A673 (cell line): ENCODE measurements around the gene ZNF184. TPM values are rescaled to one million over a fixed set of nuclear protein-coding genes. Genes with fewer than 3 reads are reported as not detected.

Experiments used
- BruUV-seq: library from RNA; stranded (reverse); fragments of 400-500 nt; replicated peaks from 2 replicates; lab custom pipeline; 2021; lab: Mats Ljungman, UMichigan
- CTCF ChIA-PET: fragments of 300-600 bp; sonication (Branson Sonifier 250); formaldehyde crosslinking; loops from one replicate; lab custom pipeline; 2022; ENCODE audit warnings: antibody characterized with exemption; lab: Charles Lee
- POLR2A ChIA-PET: fragments of 300-600 bp; sonication (Branson Sonifier 250); formaldehyde crosslinking; loops from one replicate; lab custom pipeline; 2022; ENCODE audit warnings: antibody characterized with exemption; ENCODE audit not compliant: low non-redundant PET; lab: Charles Lee
- DNase-seq: peaks from one replicate; pipeline ENCODE4 v3.0.0-alpha.2; 2015; ENCODE audit warnings: low spot score
- H3K27ac ChIP-seq: fragments of 200-600 bp; sonication (generic); 2 replicates; pipeline ENCODE4 v1.5.1; 2016; ENCODE audit warnings: mixed run types, low read depth, mild to moderate bottlenecking, mixed read lengths, antibody characterized with exemption, low read length; ENCODE audit not compliant: poor library complexity, severe bottlenecking
- H3K27me3 ChIP-seq: fragments of 200-600 bp; sonication (generic); replicated peaks from 2 replicates; pipeline ENCODE4 v1.6.1; 2017; ENCODE audit warnings: mixed run types, low read depth, mild to moderate bottlenecking, mixed read lengths, antibody characterized with exemption, low read length; ENCODE audit not compliant: insufficient read depth, poor library complexity
- H3K36me3 ChIP-seq: fragments of 200-600 bp; sonication (generic); 2 replicates; pipeline ENCODE4 v1.6.1; 2016; ENCODE audit warnings: mixed run types, mild to moderate bottlenecking, mixed read lengths, antibody characterized with exemption, low read length; ENCODE audit not compliant: insufficient read depth, poor library complexity, severe bottlenecking
- H3K4me1 ChIP-seq: fragments of 200-600 bp; sonication (generic); 2 replicates; pipeline ENCODE4 v1.6.1; 2017; ENCODE audit warnings: mixed run types, mild to moderate bottlenecking, mixed read lengths, antibody characterized with exemption, low read length; ENCODE audit not compliant: insufficient read depth, poor library complexity, severe bottlenecking
- H3K4me3 ChIP-seq: fragments of 200-600 bp; sonication (generic); 2 replicates; pipeline ENCODE4 v1.5.1; 2016; ENCODE audit warnings: low read depth, mixed run types, mild to moderate bottlenecking, mixed read lengths, low read length; ENCODE audit not compliant: poor library complexity, severe bottlenecking
- H3K9me3 ChIP-seq: fragments of 200-600 bp; sonication (generic); 2 replicates; pipeline ENCODE4 v1.6.1; 2016; ENCODE audit warnings: mixed run types, low read depth, mild to moderate bottlenecking, mixed read lengths, antibody characterized with exemption, low read length; ENCODE audit not compliant: poor library complexity, severe bottlenecking
- EZH2 ChIP-seq: fragments of 200-600 bp; sonication (generic); IDR thresholded peaks from 2 replicates; pipeline ENCODE4 v1.6.1; 2017; ENCODE audit warnings: borderline replicate concordance, low read depth, mild to moderate bottlenecking, mixed read lengths, antibody characterized with exemption, low read length; ENCODE audit not compliant: poor library complexity, severe bottlenecking
- intact Hi-C: fragments of 100-400 bp; cut with micrococcal nuclease; formaldehyde crosslinking; loops from one replicate; pipeline ENCODE4 v1.10.0; 2022; ENCODE audit not compliant: unreplicated experiment
- total RNA-seq: library from RNA; stranded (reverse); gene quantifications from 2 replicates; pipeline ENCODE4 v1.2.3, GENCODE V29; 2021
- TF ChIP-seq, protein P1 (sequence below): fragments of 300-800, 200-600 bp; sonication (generic); conservative IDR thresholded peaks from 2 replicates; pipeline ENCODE4 v1.5.1; 2017; ENCODE audit warnings: low read depth, mild to moderate bottlenecking, antibody characterized with exemption, low read length, moderate library complexity, mixed read lengths

ZNF184 gene
- total RNA-seq, 1 experiment from 2014 or later, result 19.1 TPM

DNA sequence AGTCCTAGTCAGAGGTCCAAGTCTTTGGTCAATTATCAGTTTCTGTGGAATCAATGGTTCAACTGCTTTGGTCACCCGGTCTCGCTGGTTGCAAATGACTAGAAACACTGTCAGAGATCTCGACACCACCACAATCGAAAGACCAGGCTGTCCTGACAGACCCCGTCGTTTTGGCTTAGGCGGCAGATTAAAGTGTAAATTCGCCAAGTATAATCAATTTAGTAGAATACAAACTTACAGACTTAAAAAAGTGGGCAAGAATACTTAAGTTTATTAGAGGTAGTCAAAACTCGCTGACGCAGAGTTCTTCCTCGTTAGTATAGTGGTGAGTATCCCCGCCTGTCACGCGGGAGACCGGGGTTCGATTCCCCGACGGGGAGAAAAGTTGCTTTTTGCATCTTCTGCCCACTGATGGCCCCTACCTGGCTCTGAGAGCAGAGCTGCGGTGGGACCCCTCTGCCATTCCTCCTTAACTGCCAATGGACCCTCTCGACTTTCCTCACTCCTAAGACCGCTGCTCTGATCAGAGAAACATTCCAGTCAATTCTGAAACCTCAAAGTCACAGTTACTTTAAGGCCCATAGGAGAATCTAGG lies 30.6 kb upstream of the ZNF184 start:
- no peaks in the 10 kb centered on the region for H3K4me1 ChIP-seq
- peak; percentile 85 for DNase-seq
- no TSS peak for BruUV-seq
- no peak overlapping the region for H3K27ac ChIP-seq
- no peaks in the 10 kb centered on the region for H3K36me3 ChIP-seq
- intact Hi-C loops, result loop anchor here (2.0 to 5.0 kb wide), 2 partner anchors 184 to 249 kb away; no protein-coding TSS in a partner anchor
- no peak for TF ChIP-seq EZH2
- TF ChIP-seq, protein P1, sequence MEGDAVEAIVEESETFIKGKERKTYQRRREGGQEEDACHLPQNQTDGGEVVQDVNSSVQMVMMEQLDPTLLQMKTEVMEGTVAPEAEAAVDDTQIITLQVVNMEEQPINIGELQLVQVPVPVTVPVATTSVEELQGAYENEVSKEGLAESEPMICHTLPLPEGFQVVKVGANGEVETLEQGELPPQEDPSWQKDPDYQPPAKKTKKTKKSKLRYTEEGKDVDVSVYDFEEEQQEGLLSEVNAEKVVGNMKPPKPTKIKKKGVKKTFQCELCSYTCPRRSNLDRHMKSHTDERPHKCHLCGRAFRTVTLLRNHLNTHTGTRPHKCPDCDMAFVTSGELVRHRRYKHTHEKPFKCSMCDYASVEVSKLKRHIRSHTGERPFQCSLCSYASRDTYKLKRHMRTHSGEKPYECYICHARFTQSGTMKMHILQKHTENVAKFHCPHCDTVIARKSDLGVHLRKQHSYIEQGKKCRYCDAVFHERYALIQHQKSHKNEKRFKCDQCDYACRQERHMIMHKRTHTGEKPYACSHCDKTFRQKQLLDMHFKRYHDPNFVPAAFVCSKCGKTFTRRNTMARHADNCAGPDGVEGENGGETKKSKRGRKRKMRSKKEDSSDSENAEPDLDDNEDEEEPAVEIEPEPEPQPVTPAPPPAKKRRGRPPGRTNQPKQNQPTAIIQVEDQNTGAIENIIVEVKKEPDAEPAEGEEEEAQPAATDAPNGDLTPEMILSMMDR, result no peak
- peak overlapping the region; percentile 56 for H3K4me3 ChIP-seq
- no peaks in the 10 kb centered on the region for H3K27me3 ChIP-seq
- ChIA-PET CTCF (no interaction called here), POLR2A (no interaction called here)
- H3K9me3 ChIP-seq, result no peaks in the 10 kb centered on the region

DNA sequence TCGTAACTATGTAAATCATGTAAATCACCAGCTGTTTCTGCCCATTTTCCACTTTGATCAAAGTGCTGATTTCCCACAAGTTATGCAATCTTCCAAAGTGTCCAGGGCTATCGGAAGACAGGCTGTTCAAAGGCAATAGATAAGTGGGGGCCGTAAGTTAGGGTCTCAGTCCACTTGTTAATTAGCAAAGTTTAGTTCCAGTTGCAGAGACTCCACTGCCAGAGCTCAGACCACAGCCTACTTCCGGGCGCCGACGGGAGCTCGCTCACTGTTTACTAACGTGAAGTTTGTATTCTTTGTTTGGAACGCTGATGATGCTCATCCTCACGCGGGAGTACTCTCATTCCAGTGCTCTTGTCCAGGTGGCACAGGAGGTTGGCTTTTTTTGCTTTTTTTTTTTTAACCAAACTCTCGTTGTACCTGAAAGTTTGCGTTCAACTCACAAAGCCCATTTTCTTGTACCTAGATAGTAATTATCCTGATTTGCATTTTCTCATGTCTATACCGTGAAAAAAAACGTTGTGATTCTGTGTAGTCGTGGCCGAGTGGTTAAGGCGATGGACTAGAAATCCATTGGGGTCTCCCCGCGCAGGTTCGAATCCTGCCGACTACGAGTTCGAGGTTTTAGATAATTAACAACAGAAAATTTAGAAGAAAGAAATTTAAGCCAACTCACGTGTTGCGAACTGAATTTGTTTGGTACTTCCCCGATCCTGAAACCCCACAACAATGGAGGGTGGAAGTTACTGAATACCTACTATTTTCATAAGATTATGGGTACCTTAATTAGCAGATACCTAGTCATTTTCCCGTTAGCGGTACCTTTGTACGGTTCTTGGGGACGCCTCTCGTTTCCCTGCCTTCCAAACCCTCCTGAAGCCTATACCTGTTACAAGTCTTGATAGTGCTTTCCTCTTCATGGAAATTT lies 29.9 kb upstream of the ZNF184 start:
- TF ChIP-seq, protein P1, result no peak
- TF ChIP-seq EZH2, result no peak
- no TSS peak for BruUV-seq
- CTCF ChIA-PET, result interaction anchor here (0.7 kb wide), 1 partner anchor 16 kb away, joined by 3 read pairs; no protein-coding TSS in a partner anchor
- Histone ChIP-seq H3K27me3 (no peaks in the 10 kb centered on the region), H3K4me3 (peak overlapping the region; percentile 56), H3K27ac (no peak overlapping the region), H3K9me3 (no peaks in the 10 kb centered on the region), H3K4me1 (no peaks in the 10 kb centered on the region), H3K36me3 (no peaks in the 10 kb centered on the region)
- peak; percentile 87 for DNase-seq
- intact Hi-C loops, result loop anchor here (2.0 to 5.0 kb wide), 2 partner anchors 185 to 250 kb away; no protein-coding TSS in a partner anchor
- POLR2A ChIA-PET, result interaction anchor here (0.7 kb wide), 1 partner anchor 43 kb away, joined by 9 read pairs; no protein-coding TSS in a partner anchor

DNA sequence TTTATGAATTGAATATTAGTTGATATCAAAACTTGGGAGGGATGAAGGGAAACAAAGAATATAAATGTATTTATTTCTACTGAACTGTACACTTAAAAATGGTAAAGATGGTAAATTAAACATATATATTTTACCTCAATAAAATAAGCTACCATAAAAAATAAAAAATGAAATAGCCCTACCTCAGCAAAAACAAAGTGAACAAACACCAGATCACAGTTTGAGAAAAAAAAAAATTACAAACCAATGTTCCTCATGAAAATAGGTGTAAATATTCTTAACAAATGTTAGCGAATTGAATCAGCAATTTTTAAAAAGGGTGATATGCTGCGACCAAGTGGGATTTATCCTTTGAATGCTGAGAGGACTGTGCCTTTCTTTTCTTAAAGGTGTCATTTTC lies 28.3 kb upstream of the ZNF184 start:
- no peaks in the 10 kb centered on the region for H3K36me3 ChIP-seq
- no peak overlapping the region for H3K4me3 ChIP-seq
- DNase-seq, result no peak
- intact Hi-C loops, result loop anchor here (5.0 kb wide), 1 partner anchor 186 kb away; no protein-coding TSS in a partner anchor
- ChIA-PET CTCF (no interaction called here), POLR2A (no interaction called here)
- H3K27ac ChIP-seq, result no peak overlapping the region
- no peaks in the 10 kb centered on the region for H3K9me3 ChIP-seq
- no peak for TF ChIP-seq EZH2
- TF ChIP-seq, protein P1, result no peak
- no peaks in the 10 kb centered on the region for H3K27me3 ChIP-seq
- no TSS peak for BruUV-seq
- no peaks in the 10 kb centered on the region for H3K4me1 ChIP-seq
